Fibroblast of the aortic adventitia (primary cell): ENCODE data around the gene HUNK. TPM values are rescaled to one million over a fixed set of nuclear protein-coding genes. Genes with fewer than 3 reads are reported as not detected.
"Not testable (repeated sequence)": the region's sequence is repeated elsewhere in the genome, so short reads cannot be mapped to it uniquely, and the experiment has no call there.

Source experiments
- DNase-seq: peaks from one replicate; pipeline ENCODE4 v3.0.0-alpha.2; 2010; ENCODE audit warnings: low read depth
- H3K4me3 ChIP-seq: 2 replicates; pipeline ENCODE4 v1.5.1; 2011; ENCODE audit warnings: low read depth, mild to moderate bottlenecking, control low read depth, low read length, moderate library complexity
- total RNA-seq: library from RNA; depleted of rRNA; stranded (reverse); fragments of >200 nt; gene quantifications from 2 replicates; pipeline ENCODE4 v1.2.3, GENCODE V29; 2012; ENCODE audit warnings: low replicate concordance
- TF ChIP-seq, protein P1 (sequence below): IDR thresholded peaks from 2 replicates; pipeline ENCODE4 v1.5.1; 2011; ENCODE audit warnings: mild to moderate bottlenecking, low read length, control low read depth, inconsistent platforms; ENCODE audit not compliant: insufficient read depth

Gene HUNK
- total RNA-seq, 1 donor: 0.45 TPM

GRCh38 chr21:31946231-31946630 is 73.4 kb downstream of the HUNK start:
- TF ChIP-seq, protein P1, sequence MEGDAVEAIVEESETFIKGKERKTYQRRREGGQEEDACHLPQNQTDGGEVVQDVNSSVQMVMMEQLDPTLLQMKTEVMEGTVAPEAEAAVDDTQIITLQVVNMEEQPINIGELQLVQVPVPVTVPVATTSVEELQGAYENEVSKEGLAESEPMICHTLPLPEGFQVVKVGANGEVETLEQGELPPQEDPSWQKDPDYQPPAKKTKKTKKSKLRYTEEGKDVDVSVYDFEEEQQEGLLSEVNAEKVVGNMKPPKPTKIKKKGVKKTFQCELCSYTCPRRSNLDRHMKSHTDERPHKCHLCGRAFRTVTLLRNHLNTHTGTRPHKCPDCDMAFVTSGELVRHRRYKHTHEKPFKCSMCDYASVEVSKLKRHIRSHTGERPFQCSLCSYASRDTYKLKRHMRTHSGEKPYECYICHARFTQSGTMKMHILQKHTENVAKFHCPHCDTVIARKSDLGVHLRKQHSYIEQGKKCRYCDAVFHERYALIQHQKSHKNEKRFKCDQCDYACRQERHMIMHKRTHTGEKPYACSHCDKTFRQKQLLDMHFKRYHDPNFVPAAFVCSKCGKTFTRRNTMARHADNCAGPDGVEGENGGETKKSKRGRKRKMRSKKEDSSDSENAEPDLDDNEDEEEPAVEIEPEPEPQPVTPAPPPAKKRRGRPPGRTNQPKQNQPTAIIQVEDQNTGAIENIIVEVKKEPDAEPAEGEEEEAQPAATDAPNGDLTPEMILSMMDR: no peak
- no peak for DNase-seq
- no peak overlapping the region for H3K4me3 ChIP-seq

GRCh38 chr21:31946876-31947550 is 74.2 kb downstream of the HUNK start:
- not testable (repeated sequence) for DNase-seq

DNA sequence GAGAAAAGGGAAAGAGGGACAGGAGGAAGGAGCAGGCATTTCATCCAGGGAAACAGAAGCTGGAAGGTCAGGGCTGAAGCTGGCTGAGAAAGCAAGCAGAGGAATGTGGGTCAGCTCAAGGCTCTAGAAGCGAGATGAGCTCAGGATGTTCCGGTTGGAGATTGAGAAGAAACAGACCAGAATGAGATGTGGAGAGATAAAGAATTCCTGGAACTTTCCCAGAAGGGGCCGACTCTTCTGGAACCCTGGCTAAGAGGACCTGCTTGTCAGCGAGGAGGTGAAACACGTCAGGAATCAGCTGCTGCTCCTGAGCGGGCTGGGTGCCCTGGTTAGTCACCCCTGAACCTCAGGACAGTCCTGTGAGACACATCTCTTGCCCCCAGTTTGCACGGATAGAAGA is 75.9 kb downstream of the HUNK start:
- TF ChIP-seq, protein P1: no peak

More at GRCh38 chr21:31946876-31947550, 74.2 kb downstream of the HUNK start:
- H3K4me3 ChIP-seq: not testable (repeated sequence)

DNA sequence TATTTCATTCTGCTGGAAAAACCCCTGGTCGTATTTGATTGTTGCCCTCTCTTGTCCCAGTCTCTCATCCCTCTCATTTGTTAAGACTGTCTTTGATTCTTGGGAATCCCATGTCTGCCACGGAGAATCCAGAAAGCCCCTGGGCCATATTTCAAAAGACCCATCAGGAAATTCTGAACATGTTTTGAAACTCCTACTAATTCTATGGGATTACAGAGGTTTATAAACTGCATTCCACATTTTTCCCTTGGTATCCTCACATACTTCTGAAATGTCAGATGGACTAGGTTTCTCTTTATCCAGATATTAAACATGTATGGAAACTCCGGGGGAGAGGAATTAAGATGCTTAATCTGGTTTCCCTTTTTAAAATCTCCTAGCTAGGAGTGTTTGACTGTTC is 80.0 kb downstream of the HUNK start:
- no peak overlapping the region for H3K4me3 ChIP-seq
- TF ChIP-seq, protein P1: no peak
- DNase-seq: no peak

More for the DNA sequence above, 75.9 kb downstream of the HUNK start:
- H3K4me3 ChIP-seq: no peak overlapping the region
- no peak for DNase-seq

DNA sequence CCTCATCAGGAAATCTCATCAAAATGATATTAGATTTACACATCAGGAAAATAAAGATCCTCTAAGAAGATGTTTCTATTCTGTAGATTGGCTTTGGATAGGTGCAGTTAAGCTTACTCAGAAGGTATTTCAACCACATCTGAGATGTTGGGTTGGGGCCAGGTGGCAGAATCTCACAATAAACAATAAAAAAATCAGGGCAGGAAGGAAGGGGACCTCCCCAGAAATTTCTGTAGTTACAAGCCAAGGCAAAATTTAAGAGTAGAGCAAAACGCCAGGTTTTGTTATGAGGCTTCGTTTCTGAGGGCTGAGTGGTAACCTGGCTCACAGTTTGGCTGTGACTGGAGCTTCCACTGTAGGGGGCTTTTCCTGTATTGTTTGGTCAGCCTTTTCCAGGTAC is 84.8 kb downstream of the HUNK start:
- no peak overlapping the region for H3K4me3 ChIP-seq
- TF ChIP-seq, protein P1: no peak
- no peak for DNase-seq

GRCh38 chr21:31959881-31960280 is 87.1 kb downstream of the HUNK start:
- no peak for DNase-seq
- H3K4me3 ChIP-seq: no peak overlapping the region
- TF ChIP-seq, protein P1: no peak

DNA sequence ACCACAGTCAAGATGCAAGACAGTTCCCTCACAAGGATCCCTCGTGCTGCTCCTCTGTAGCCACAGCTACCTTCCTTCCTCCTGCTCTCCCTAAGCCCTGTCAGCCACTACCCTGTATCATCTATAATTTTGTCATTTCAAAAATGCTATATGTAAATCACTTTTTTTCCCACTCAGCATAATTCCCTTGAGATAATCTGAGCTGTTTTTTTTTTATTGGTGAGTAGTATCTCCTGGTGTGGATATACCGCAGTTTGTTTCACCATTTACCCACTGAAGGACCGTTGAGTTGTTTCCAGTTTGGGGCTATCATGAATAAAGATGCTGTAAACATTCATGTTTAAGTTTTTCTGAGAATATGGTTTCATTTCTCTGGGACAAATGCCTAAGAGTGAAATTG is 88.2 kb downstream of the HUNK start:
- no peak for DNase-seq
- H3K4me3 ChIP-seq: no peak overlapping the region

More for the DNA sequence above, 88.2 kb downstream of the HUNK start:
- TF ChIP-seq, protein P1: no peak
